Upper lobe of left lung (tissue), 4 donors: ENCODE measurements around the gene TMEM245.

Experiments
- POLR2A ChIP-seq, 4 donors: fragments of 450-650 bp; IDR thresholded peaks; one replicate each; pipeline ENCODE4 v1.5.1; 2016 to 2017; ENCODE audit warnings: antibody characterized with exemption in 4 of 4, mild to moderate bottlenecking in 2 of 4
- TF ChIP-seq, protein P1 (sequence below), 6 experiments: fragments of 450-650 bp in 4 of 6; fragments of 200-600 bp in 2 of 6; sonication (generic) in 2 of 6; IDR thresholded peaks; one replicate each; pipeline ENCODE4 v1.5.1; 2016 to 2019; ENCODE audit warnings: antibody characterized with exemption in 6 of 6

DNA sequence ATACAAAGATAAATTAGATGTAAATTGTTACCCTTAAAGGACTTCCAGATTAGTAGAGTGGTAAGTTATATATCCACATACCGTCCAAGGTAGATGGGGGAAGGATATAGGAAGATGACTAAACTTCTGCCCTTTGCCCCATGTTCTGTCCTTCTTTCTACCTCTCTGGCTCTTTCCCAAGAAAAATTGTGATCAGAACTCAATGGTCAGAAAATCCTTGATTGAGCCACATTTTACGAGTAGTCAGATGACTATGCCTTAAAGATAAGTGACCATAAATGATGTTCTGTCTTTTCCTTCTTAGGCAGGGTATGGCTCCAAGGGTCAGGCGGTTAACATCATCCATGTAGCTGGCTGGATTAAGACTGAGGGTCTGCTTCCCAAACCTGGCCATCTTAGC lies 42.9 kb upstream of the TMEM245 start:
- TF ChIP-seq POLR2A (IDR thresholded peaks at IDR 0.05): no peak
- TF ChIP-seq, protein P1, sequence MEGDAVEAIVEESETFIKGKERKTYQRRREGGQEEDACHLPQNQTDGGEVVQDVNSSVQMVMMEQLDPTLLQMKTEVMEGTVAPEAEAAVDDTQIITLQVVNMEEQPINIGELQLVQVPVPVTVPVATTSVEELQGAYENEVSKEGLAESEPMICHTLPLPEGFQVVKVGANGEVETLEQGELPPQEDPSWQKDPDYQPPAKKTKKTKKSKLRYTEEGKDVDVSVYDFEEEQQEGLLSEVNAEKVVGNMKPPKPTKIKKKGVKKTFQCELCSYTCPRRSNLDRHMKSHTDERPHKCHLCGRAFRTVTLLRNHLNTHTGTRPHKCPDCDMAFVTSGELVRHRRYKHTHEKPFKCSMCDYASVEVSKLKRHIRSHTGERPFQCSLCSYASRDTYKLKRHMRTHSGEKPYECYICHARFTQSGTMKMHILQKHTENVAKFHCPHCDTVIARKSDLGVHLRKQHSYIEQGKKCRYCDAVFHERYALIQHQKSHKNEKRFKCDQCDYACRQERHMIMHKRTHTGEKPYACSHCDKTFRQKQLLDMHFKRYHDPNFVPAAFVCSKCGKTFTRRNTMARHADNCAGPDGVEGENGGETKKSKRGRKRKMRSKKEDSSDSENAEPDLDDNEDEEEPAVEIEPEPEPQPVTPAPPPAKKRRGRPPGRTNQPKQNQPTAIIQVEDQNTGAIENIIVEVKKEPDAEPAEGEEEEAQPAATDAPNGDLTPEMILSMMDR (IDR thresholded peaks at IDR 0.05): no peak
